Trophoblast cell (in vitro differentiated cells and primary cell): Measurements from ENCODE around the gene PITHD1.

Experiments
- DNase-seq, 2 donors: peaks; one replicate each; pipeline ENCODE4 v3.0.0-alpha.2; 2016
- H2AFZ ChIP-seq: 2 replicates; pipeline ENCODE4 v1.6.1; 2013; ENCODE audit warnings: low read length, moderate library complexity, mild to moderate bottlenecking; ENCODE audit not compliant: insufficient read depth, poor library complexity
- H2AK5ac ChIP-seq: 2 replicates; pipeline ENCODE4 v1.6.1; 2013; ENCODE audit warnings: mild to moderate bottlenecking, low read length
- H2BK120ac ChIP-seq: 2 replicates; pipeline ENCODE4 v1.6.1; 2013; ENCODE audit warnings: low read length, mild to moderate bottlenecking, moderate library complexity; ENCODE audit not compliant: insufficient read depth, poor library complexity
- H2BK12ac ChIP-seq: 2 replicates; pipeline ENCODE4 v1.6.1; 2013; ENCODE audit warnings: mild to moderate bottlenecking, low read length, moderate library complexity
- H2BK5ac ChIP-seq: 2 replicates; pipeline ENCODE4 v1.6.1; 2013; ENCODE audit warnings: low read length, low read depth, moderate library complexity, mild to moderate bottlenecking; ENCODE audit not compliant: poor library complexity
- H3K14ac ChIP-seq: 2 replicates; pipeline ENCODE4 v1.6.1; 2013; ENCODE audit warnings: mild to moderate bottlenecking, low read length
- H3K18ac ChIP-seq: 2 replicates; pipeline ENCODE4 v1.6.1; 2013; ENCODE audit warnings: mild to moderate bottlenecking, low read length
- H3K23ac ChIP-seq: 2 replicates; pipeline ENCODE4 v1.6.1; 2013; ENCODE audit warnings: low read length
- H3K27ac ChIP-seq: 2 replicates; pipeline ENCODE4 v1.5.1; 2013; ENCODE audit warnings: low read depth, mild to moderate bottlenecking, inconsistent platforms, low read length, moderate library complexity
- H3K27me3 ChIP-seq: 2 replicates; pipeline ENCODE4 v1.6.1; 2013; ENCODE audit warnings: inconsistent platforms, mild to moderate bottlenecking, low read length, moderate library complexity; ENCODE audit not compliant: insufficient read depth
- H3K36me3 ChIP-seq, 2 experiments: 1 replicate in 1 of 2; 2 replicates in 1 of 2; pipeline ENCODE4 v1.6.1; 2013; ENCODE audit warnings: low read length in 2 of 2, mild to moderate bottlenecking in 2 of 2, moderate library complexity in 1 of 2; ENCODE audit not compliant: insufficient read depth in 2 of 2, control insufficient read depth in 1 of 2
- H3K4ac ChIP-seq: 2 replicates; pipeline ENCODE4 v1.6.1; 2013; ENCODE audit warnings: low read depth, mild to moderate bottlenecking, low read length, moderate library complexity
- H3K4me1 ChIP-seq, 2 experiments: 1 replicate in 1 of 2; 2 replicates in 1 of 2; pipeline ENCODE4 v1.6.1; 2013; ENCODE audit warnings: low read length in 2 of 2, mild to moderate bottlenecking in 2 of 2, moderate library complexity in 1 of 2; ENCODE audit not compliant: insufficient read depth in 2 of 2, control insufficient read depth in 1 of 2
- H3K4me2 ChIP-seq: 2 replicates; pipeline ENCODE4 v1.6.1; 2013; ENCODE audit warnings: inconsistent platforms, mild to moderate bottlenecking, low read length, moderate library complexity
- H3K4me3 ChIP-seq: 2 replicates; pipeline ENCODE4 v1.5.1; 2013; ENCODE audit warnings: mild to moderate bottlenecking, low read depth, low read length, inconsistent platforms
- H3K79me1 ChIP-seq: one replicate; pipeline ENCODE4 v1.6.1; 2013; ENCODE audit warnings: low read length
- H3K79me2 ChIP-seq: 2 replicates; pipeline ENCODE4 v1.6.1; 2013; ENCODE audit warnings: low read length, mild to moderate bottlenecking; ENCODE audit not compliant: control insufficient read depth, insufficient read depth, poor library complexity
- H3K9ac ChIP-seq: 2 replicates; pipeline ENCODE4 v1.6.1; 2013; ENCODE audit warnings: mild to moderate bottlenecking, low read length
- H3K9me3 ChIP-seq: 2 replicates; pipeline ENCODE4 v1.6.1; 2013; ENCODE audit warnings: low read depth, mild to moderate bottlenecking, control low read depth, inconsistent platforms, low read length; ENCODE audit not compliant: insufficient read depth
- H4K12ac ChIP-seq: 2 replicates; pipeline ENCODE4 v1.6.1; 2013; ENCODE audit warnings: low read depth, mild to moderate bottlenecking, low read length, moderate library complexity
- H4K8ac ChIP-seq: 2 replicates; pipeline ENCODE4 v1.6.1; 2013; ENCODE audit warnings: low read depth, mild to moderate bottlenecking, low read length, moderate library complexity
- H4K91ac ChIP-seq: one replicate; pipeline ENCODE4 v1.6.1; 2013; ENCODE audit warnings: low read depth, mild to moderate bottlenecking, low read length, moderate library complexity
- WGBS: extraction: QIAGEN DNeasy Blood & Tissue Kit; methylation state at CpG from one replicate; pipeline ENCODE4 v1.1.7; 2013; ENCODE audit warnings: missing lambda C conversion rate; ENCODE audit not compliant: insufficient read length, insufficient coverage; ENCODE audit errors: extremely low coverage; 5-methylcytosine and 5-hydroxymethylcytosine counted together

The PITHD1 gene

GRCh38 chr1:23810818-23811540 is 32.8 kb downstream of the PITHD1 start:
- H2BK5ac ChIP-seq: no peak overlapping the region
- H3K4me1 ChIP-seq: no peaks in the 10 kb centered on the region
- H3K36me3 ChIP-seq: peaks cover 15 to 17% of the 10 kb centered on the region in 2 experiments
- H3K14ac ChIP-seq: no peak overlapping the region
- H3K9me3 ChIP-seq: peaks cover 3% of the 10 kb centered on the region
- H3K18ac ChIP-seq: no peak overlapping the region
- no peak overlapping the region for H2AK5ac ChIP-seq
- no peaks in the 10 kb centered on the region for H3K79me2 ChIP-seq
- H3K27me3 ChIP-seq: no peaks in the 10 kb centered on the region
- no peak overlapping the region for H3K27ac ChIP-seq
- DNase-seq: peak in 1 of 2 donors; percentile 51
- H4K91ac ChIP-seq: no peak overlapping the region
- H3K9ac ChIP-seq: no peak overlapping the region
- WGBS: no CpG with 5 or more reads among the region's 3 CpGs
- H2BK12ac ChIP-seq: no peak overlapping the region
- no peak overlapping the region for H3K4me3 ChIP-seq
- H3K79me1 ChIP-seq: no peaks in the 10 kb centered on the region
- H4K8ac ChIP-seq: no peak overlapping the region
- H4K12ac ChIP-seq: no peak overlapping the region
- H2AFZ ChIP-seq: no peak overlapping the region
- H2BK120ac ChIP-seq: no peak overlapping the region
- no peak overlapping the region for H3K4ac ChIP-seq
- no peak overlapping the region for H3K23ac ChIP-seq
- no peak overlapping the region for H3K4me2 ChIP-seq

GRCh38 chr1:23814016-23814415 is 35.8 kb downstream of the PITHD1 start:
- H2BK120ac ChIP-seq: no peak overlapping the region
- H3K36me3 ChIP-seq: peaks cover 15 to 20% of the 10 kb centered on the region in 2 experiments
- DNase-seq: peak in 1 of 2 donors; percentile 36
- H3K4me3 ChIP-seq: no peak overlapping the region
- no peaks in the 10 kb centered on the region for H3K79me1 ChIP-seq
- no peak overlapping the region for H3K18ac ChIP-seq
- H3K9me3 ChIP-seq: no peaks in the 10 kb centered on the region
- H2BK12ac ChIP-seq: no peak overlapping the region
- no peak overlapping the region for H3K4ac ChIP-seq
- no peak overlapping the region for H4K91ac ChIP-seq
- H3K79me2 ChIP-seq: no peaks in the 10 kb centered on the region
- H3K9ac ChIP-seq: no peak overlapping the region
- no peak overlapping the region for H2AK5ac ChIP-seq
- H3K14ac ChIP-seq: no peak overlapping the region
- H3K4me1 ChIP-seq: no peaks in the 10 kb centered on the region
- H3K27me3 ChIP-seq: no peaks in the 10 kb centered on the region
- WGBS: no CpG with 5 or more reads among the region's 4 CpGs
- H3K23ac ChIP-seq: no peak overlapping the region
- H3K27ac ChIP-seq: no peak overlapping the region
- H2BK5ac ChIP-seq: no peak overlapping the region
- no peak overlapping the region for H4K12ac ChIP-seq
- H3K4me2 ChIP-seq: no peak overlapping the region
- no peak overlapping the region for H2AFZ ChIP-seq
- no peak overlapping the region for H4K8ac ChIP-seq

- Histone ChIP-seq H3K4ac (no peak overlapping the region), H3K14ac (no peak overlapping the region), H3K4me2 (no peak overlapping the region), H4K12ac (no peak overlapping the region), H2BK120ac (no peak overlapping the region), H3K23ac (no peak overlapping the region), H3K79me2 (no peaks in the 10 kb centered on the region), H3K79me1 (no peaks in the 10 kb centered on the region), H2AFZ (no peak overlapping the region), H2AK5ac (no peak overlapping the region), H3K27me3 (no peaks in the 10 kb centered on the region), H3K9ac (no peak overlapping the region), H3K36me3 (peaks cover 15 to 19% of the 10 kb centered on the region in 2 experiments), H2BK5ac (no peak overlapping the region), H4K8ac (no peak overlapping the region), H3K4me1 (no peaks in the 10 kb centered on the region), H3K9me3 (no peaks in the 10 kb centered on the region), H3K18ac (no peak overlapping the region), H2BK12ac (no peak overlapping the region), H4K91ac (no peak overlapping the region), H3K27ac (no peak overlapping the region), H3K4me3 (no peak overlapping the region)
- DNase-seq: no peak
- no CpG with 5 or more reads among the region's 3 CpGs for WGBS
Measured at GRCh38 chr1:23816361-23816760, 38.1 kb downstream of the PITHD1 start.

- Histone ChIP-seq H3K9me3 (no peaks in the 10 kb centered on the region), H3K27ac (no peak overlapping the region), H2BK5ac (no peak overlapping the region), H2AK5ac (no peak overlapping the region), H2BK12ac (no peak overlapping the region), H3K14ac (no peak overlapping the region), H3K79me2 (no peaks in the 10 kb centered on the region), H3K18ac (no peak overlapping the region), H3K23ac (no peak overlapping the region), H3K79me1 (no peaks in the 10 kb centered on the region), H3K27me3 (no peaks in the 10 kb centered on the region), H3K4me1 (no peaks in the 10 kb centered on the region), H4K12ac (no peak overlapping the region), H2BK120ac (no peak overlapping the region), H3K4me2 (no peak overlapping the region), H3K36me3 (peaks cover 14 to 18% of the 10 kb centered on the region in 2 experiments), H3K9ac (no peak overlapping the region), H4K91ac (no peak overlapping the region), H3K4ac (no peak overlapping the region), H3K4me3 (no peak overlapping the region), H4K8ac (no peak overlapping the region), H2AFZ (no peak overlapping the region)
- DNase-seq: no peak
Measured at GRCh38 chr1:23816906-23817305, 38.7 kb downstream of the PITHD1 start.
